Left lung (tissue), 10 donors: Measurements from ENCODE around the gene LRGUK. TPM values are rescaled to one million over a fixed set of nuclear protein-coding genes. Genes with fewer than 3 reads are reported as not detected.

Experiments
- ATAC-seq: fragments of 200-7000 bp; cut with Tn5 transposase; one replicate; pipeline ENCODE4 v1.9.1; 2020; ENCODE audit warnings: moderate library complexity
- DNase-seq, 4 donors: peaks; one replicate each; pipeline ENCODE4 v3.0.0-alpha.2; 2013 to 2020
- H3K27ac ChIP-seq, 2 donors: fragments of 200-600 bp; sonication (generic) in 1 of 2; one replicate each; pipeline versions ENCODE4 v1.5.0 to v1.8.0; 2020 to 2021
- H3K27me3 ChIP-seq, 2 donors: fragments of 200-600 bp; sonication (generic) in 1 of 2; one replicate each; pipeline versions ENCODE4 v1.5.0 to v1.8.0; 2020 to 2021
- H3K36me3 ChIP-seq, 2 donors: fragments of 200-600 bp; sonication (generic) in 1 of 2; one replicate each; pipeline versions ENCODE4 v1.5.0 to v1.8.0; 2020 to 2021
- H3K4me1 ChIP-seq, 2 donors: fragments of 200-600 bp; one replicate each; pipeline ENCODE4 v1.8.0; 2021
- H3K4me3 ChIP-seq, 2 donors: fragments of 200-600 bp; sonication (generic) in 1 of 2; one replicate each; pipeline versions ENCODE4 v1.5.0 to v1.8.0; 2020 to 2021; ENCODE audit warnings: mild to moderate bottlenecking in 1 of 2
- H3K9me3 ChIP-seq, 2 donors: fragments of 200-600 bp; sonication (generic) in 1 of 2; one replicate each; pipeline versions ENCODE4 v1.5.0 to v1.8.0; 2020 to 2021
- intact Hi-C, 2 donors: fragments of 100-400 bp; cut with DNase I; formaldehyde crosslinking; loops; one replicate each; pipeline versions ENCODE4 v1.11.2 to v1.14.2; 2022
- polyA plus RNA-seq, 6 donors: library from polyadenylated mRNA; unstranded; fragments of 120-200 nt; gene quantifications; one replicate each; pipeline ENCODE4 v1.2.1, GENCODE V29; 2013; ENCODE audit not compliant: insufficient read length in 6 of 6
- total RNA-seq, 2 donors: library from RNA; stranded (reverse); fragmentation: NEBNext Ultra II Directional; extraction: Animal tissue kit (Norgen Biotek cat#: 25700); gene quantifications; one replicate each; pipeline ENCODE4 v1.2.1, GENCODE V29; 2021
- TF ChIP-seq, protein P1 (sequence below), 2 donors: fragments of 200-600 bp; sonication (generic) in 1 of 2; IDR thresholded peaks; one replicate each; pipeline versions ENCODE4 v1.5.0 to v1.8.0; 2021; ENCODE audit warnings: antibody characterized with exemption in 2 of 2
- donor health status: DM: no; HTN: yes; CAD: no.
- donor health status: DM: no; HTN: no; CAD: no.

Gene LRGUK
- total and polyA plus RNA-seq, 8 donors = 0.94 to 2.7 (median 1.9) TPM

DNA sequence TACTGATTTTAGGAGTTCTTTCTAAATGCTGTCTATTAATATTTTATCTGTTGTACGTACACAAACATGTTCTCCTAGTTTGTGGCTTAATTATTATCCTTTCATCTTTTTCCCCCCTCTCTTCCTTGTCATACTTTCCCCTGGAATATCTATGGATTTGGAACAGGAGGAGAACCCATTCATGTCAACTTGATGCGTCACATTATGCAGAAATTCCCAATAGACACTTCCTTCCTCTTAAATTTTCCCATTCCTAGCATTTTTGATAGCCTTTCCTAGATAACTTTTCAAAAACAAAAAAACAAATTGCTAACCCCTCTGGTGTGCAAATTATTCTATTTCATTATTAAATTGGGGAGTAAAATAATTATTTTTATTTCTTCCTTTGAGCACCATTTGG, 153.4 kb downstream of the LRGUK start:
- H3K4me3 ChIP-seq = no peak overlapping the region
- no peaks in the 10 kb centered on the region for H3K36me3 ChIP-seq
- H3K27ac ChIP-seq = no peak overlapping the region
- H3K27me3 ChIP-seq = peaks cover 0 to 17% of the 10 kb centered on the region in 2 donors
- DNase-seq (no peak), ATAC-seq (no peak)
- H3K9me3 ChIP-seq = no peaks in the 10 kb centered on the region
- intact Hi-C loops = no loop called here
- TF ChIP-seq, protein P1, sequence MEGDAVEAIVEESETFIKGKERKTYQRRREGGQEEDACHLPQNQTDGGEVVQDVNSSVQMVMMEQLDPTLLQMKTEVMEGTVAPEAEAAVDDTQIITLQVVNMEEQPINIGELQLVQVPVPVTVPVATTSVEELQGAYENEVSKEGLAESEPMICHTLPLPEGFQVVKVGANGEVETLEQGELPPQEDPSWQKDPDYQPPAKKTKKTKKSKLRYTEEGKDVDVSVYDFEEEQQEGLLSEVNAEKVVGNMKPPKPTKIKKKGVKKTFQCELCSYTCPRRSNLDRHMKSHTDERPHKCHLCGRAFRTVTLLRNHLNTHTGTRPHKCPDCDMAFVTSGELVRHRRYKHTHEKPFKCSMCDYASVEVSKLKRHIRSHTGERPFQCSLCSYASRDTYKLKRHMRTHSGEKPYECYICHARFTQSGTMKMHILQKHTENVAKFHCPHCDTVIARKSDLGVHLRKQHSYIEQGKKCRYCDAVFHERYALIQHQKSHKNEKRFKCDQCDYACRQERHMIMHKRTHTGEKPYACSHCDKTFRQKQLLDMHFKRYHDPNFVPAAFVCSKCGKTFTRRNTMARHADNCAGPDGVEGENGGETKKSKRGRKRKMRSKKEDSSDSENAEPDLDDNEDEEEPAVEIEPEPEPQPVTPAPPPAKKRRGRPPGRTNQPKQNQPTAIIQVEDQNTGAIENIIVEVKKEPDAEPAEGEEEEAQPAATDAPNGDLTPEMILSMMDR (IDR thresholded peaks at IDR 0.05) = no peak
- no peaks in the 10 kb centered on the region for H3K4me1 ChIP-seq

DNA sequence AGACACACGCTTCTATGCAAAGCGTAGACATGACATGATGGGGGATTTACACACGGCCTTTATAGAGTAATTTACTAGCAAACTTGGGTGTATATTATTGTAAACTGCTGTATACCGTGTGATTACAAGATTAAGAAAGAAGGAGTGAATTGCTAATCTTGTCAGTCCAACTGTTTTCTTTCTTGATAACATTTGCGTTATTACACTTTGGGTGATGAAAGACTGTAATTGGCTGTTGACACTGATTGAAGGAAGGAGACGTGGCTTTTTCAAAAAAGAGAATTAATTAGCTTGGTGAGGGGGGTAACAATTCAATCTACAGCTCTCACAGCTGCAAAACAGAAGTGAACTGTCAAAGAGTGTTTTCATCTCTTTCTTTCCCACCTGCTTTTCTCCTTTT, 156.9 kb downstream of the LRGUK start:
- H3K9me3 ChIP-seq = no peaks in the 10 kb centered on the region
- no peaks in the 10 kb centered on the region for H3K36me3 ChIP-seq
- intact Hi-C loops = no loop called here
- TF ChIP-seq, protein P1 (IDR thresholded peaks at IDR 0.05) = no peak
- peaks cover 0 to 17% of the 10 kb centered on the region in 2 donors for H3K27me3 ChIP-seq
- H3K27ac ChIP-seq = no peak overlapping the region
- DNase-seq (no peak), ATAC-seq (no peak)
- no peaks in the 10 kb centered on the region for H3K4me1 ChIP-seq
- no peak overlapping the region for H3K4me3 ChIP-seq

DNA sequence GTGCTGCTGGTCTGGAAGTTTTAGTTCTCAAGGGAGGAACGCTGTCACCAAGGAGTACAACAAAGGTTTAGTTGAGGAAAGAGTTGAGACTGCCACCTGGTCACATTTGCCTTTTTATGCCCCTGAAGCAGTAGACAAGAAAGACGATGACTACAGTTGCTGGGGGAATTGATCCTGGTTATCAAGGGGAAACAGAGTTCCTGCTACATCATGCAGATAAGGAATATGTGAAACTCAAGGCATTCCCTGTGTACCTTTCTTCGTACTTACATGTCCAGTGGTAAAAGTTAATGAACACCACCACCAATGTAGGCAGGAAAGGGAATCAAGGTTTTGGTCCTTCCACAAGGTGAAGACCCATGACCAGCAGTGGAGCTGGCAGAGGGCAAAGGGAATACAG, 157.8 kb downstream of the LRGUK start:
- Histone ChIP-seq H3K27me3 (peaks cover 0 to 17% of the 10 kb centered on the region in 2 donors), H3K4me3 (no peak overlapping the region), H3K4me1 (no peaks in the 10 kb centered on the region), H3K9me3 (no peaks in the 10 kb centered on the region), H3K27ac (no peak overlapping the region), H3K36me3 (no peaks in the 10 kb centered on the region)
- intact Hi-C loops = no loop called here
- DNase-seq (no peak), ATAC-seq (no peak)
- TF ChIP-seq, protein P1 (IDR thresholded peaks at IDR 0.05) = no peak

DNA sequence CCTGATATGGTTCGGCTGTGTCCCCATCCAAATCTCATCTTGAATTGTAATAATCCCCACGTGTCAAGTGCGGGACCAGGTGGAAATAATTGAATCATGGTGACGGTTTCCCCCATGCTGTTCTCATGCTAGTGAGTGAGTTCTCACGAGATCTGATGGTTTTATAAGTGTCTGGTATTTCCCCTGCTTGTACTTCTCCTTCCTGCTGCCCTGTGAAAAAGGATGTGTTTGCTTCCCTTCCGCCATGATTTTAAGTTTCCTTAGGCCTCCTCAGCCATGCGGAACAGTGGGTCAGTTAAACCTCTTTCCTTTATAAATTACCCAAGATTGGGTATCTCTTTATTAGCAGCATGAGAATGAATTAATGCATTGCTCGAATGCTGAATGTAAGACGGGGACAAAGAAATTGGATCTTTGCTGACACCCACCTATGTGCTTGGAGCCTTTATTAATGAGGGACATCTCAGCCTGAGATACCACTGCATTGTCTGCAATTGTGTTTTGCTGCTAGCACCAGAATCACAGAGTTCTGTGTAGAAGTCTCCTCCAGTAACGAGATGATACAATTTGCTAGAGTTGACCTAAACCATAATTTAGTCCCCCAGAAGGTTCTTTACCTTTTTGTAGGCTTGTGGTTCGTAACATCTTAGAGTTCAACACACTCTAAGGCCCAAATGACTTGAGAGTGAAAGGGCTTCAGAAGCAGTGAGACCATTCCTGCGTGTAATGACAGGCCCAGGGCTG, 160.9 kb downstream of the LRGUK start:
- TF ChIP-seq, protein P1 (IDR thresholded peaks at IDR 0.05) = no peak
- H3K27ac ChIP-seq = no peak overlapping the region
- no peak for DNase-seq
- intact Hi-C loops = no loop called here
- H3K36me3 ChIP-seq = no peaks in the 10 kb centered on the region
- H3K4me1 ChIP-seq = no peaks in the 10 kb centered on the region
- H3K27me3 ChIP-seq = peaks cover 0 to 10% of the 10 kb centered on the region in 2 donors
- ATAC-seq = no peak
- H3K4me3 ChIP-seq = no peak overlapping the region
- H3K9me3 ChIP-seq = no peaks in the 10 kb centered on the region

DNA sequence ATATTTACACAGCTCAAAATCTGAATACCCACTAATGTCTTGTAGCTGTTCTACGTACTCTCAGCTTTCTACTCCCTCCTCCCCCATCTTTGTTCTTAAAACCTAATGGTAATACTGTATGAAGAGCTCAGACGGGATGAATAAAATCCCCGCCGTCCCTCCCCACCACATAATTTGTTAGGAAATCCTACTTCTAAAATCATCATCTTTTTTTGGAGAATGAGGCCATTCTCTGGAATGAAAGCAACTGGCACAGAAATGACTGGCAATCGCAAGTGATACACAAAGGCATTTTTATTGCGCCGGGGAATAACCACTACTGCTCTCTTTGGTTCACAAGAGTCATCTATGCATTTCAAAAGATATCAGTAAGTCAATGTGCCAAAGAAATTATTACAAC, 162.3 kb downstream of the LRGUK start:
- TF ChIP-seq, protein P1 (IDR thresholded peaks at IDR 0.05) = no peak
- no peak overlapping the region for H3K27ac ChIP-seq
- intact Hi-C loops = no loop called here
- H3K27me3 ChIP-seq = peaks cover 0 to under 1% of the 10 kb centered on the region in 2 donors
- H3K36me3 ChIP-seq = peaks cover 0 to 5% of the 10 kb centered on the region in 2 donors
- peak in 1 of 4 donors; percentile 5 for DNase-seq
- no peaks in the 10 kb centered on the region for H3K9me3 ChIP-seq
- H3K4me1 ChIP-seq = peaks cover 0 to 4% of the 10 kb centered on the region in 2 donors
- ATAC-seq = no peak
- no peak overlapping the region for H3K4me3 ChIP-seq
